GM18951 (cell line): ENCODE data around the gene KATNA1.
A peak's percentile ranks its signal among the peaks of the same experiment; 100 is the strongest.
"Not testable (repeated sequence)": the region's sequence is repeated elsewhere in the genome, so short reads cannot be mapped to it uniquely, and the experiment has no call there.

Source experiments
- POLR2A ChIP-seq: IDR thresholded peaks from 4 replicates; pipeline ENCODE4 v1.6.1; 2011; ENCODE audit warnings: mild to moderate bottlenecking; ENCODE audit not compliant: insufficient read length, insufficient read depth; ENCODE audit errors: extremely low read depth
- in situ Hi-C: fragments of 300-500 bp; cut with MboI; formaldehyde crosslinking; loops from one replicate; pipeline ENCODE4 v1.12.0; 2022; ENCODE audit warnings: low sequenced_read_pairs, mixed read lengths, inconsistent platforms; ENCODE audit not compliant: unreplicated experiment

Gene KATNA1

DNA sequence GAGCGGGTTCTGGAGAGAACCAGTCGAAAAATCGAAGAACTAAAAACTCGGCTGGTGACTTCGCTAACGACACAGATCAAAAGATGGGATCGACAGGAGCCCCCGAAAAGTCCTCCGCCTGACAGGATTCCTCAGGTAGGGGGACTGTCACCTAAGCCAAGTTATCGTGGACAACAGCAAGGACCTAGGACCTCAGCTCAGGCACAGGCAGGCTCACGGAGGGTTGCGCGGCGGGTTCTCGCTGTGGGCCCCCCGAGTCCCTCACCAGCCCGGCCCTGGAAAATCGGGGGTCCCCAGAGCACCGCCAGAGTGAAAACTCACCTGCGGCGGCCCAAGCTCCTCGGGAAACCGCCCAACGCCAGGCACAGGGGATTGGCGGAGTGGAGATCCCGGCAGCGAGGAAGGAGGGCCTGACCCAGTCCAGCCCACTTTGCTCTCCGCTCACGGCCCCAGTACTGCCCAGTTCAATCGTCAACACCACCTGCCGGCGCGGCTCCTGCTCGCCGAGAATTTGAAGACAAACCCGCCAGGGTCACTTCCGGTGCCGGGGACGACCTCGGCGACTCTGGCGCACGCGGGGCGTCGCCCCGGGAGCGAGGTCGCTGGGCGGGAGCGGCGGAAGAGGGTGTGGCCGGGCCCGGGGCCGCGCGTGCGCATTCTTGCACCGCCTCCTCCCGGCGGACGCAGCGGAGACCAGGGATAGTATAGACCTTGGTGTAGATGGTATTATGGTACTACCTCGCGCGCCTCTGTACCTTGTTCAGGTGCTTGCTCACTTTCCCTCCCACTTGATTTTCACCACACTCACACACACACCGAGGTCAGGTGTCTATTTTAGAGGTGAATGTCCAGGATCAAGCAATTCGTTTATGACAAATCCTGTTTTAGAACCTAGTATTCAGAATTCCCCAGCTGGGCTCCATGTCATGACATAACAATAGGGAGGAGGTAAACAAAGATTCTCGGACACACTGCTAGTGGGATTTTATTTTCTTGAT, at the start of gene KATNA1:
TSS of gene KATNA1 (minus strand) at position 567 of the 998 bp plus-strand sequence. CDS start 10,167 bp downstream, outside the sequence.
- in situ Hi-C loops: no loop called here
- TF ChIP-seq POLR2A: peak; percentile 90

DNA sequence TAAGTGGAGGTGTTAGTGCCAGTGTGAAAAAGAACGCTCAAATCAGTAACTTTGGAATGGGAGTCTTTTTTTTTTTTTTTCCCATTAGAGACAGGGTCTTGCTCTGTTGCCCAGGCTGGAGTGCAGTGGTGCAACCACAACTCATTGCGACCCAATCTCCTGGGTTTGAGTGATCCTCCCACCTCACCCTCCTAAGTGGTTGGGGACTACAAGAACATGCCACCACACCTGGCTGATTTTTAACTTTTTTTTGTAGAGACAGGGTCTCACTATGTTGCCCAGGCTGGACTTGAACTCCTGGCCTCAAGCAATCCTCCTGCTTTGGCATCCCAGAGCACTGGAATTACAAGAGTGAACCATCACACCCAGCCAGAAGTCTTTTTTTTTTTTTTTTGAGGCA, 49.7 kb upstream of the KATNA1 start:
- in situ Hi-C loops: no loop called here
- no peak for TF ChIP-seq POLR2A

DNA sequence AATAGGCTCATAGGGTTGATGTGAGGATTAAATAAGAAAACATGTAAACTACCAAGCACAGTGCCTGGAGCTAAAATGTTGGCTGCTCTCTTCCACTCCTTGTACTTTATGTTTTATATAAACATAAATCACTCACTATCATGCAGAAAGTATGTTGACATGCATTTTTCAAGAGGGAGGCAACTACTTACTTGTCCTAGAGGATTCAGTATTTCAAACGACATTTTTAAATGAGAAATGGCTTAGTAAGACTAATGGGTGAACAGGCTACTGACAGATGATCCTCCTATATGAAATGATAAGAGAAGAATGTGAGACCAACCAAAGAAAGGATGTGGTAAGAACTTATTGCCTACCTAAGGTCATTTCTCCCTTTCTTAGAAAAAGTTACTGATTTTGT, 48.4 kb upstream of the KATNA1 start:
- in situ Hi-C loops: no loop called here
- no peak for TF ChIP-seq POLR2A

DNA sequence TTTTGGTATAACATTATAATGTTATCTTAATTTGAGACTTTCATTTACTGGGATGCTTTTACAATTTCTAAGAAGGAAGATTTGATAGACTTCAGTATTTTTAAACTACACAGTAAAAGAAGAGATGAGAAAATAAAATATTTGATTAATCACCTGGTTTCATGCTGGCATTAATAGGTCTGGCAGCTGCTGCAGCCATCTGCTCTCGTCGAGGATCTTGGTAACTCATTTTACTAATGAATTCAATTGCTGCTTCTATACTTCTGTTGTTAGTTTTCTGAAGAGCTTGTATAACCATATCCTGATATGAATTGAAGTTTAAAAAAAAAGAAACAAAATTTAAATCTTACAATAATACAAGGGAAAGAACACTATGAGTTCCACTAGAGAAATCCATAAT, 46.4 kb upstream of the KATNA1 start:
- no peak for TF ChIP-seq POLR2A
- in situ Hi-C loops: no loop called here

DNA sequence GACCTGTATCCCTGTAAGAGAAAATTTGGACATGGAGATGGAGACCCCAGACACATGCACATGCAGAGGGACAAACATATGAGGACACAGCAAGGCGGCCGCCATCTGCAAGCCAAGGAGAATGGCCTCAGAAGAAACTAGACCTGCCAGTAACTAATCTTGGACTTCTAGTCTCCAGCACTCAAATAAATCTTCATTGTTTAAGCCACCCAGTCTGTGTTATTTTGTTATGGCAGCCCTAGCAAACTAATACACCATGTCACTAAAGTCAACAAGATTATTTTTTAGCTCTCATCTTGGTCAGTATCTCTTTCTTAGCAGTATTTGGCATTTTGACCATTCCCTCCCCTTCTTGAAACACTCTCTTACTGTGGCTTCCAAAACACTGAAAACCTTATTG, 42.7 kb upstream of the KATNA1 start:
- in situ Hi-C loops: no loop called here
- TF ChIP-seq POLR2A: no peak

DNA sequence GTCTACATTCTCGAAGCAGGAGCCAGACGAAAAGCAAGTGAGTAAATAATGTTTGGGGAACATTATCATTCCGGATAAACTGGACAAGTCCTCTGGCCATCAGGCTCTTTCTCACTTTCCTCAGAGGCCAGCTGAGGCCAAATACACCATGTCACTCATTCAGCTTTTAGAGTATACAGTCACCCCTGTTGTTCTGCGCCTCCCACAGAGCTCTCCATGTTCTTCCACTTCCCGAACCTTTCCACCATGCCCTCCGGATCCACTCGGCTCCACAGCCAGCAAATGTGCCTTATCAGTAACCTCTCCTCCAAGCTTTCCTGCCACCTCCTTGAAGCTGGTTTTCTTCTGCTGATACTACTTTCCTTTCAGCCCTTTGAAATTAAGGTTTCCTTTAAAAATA, 37.7 kb upstream of the KATNA1 start:
- in situ Hi-C loops: no loop called here
- no peak for TF ChIP-seq POLR2A

DNA sequence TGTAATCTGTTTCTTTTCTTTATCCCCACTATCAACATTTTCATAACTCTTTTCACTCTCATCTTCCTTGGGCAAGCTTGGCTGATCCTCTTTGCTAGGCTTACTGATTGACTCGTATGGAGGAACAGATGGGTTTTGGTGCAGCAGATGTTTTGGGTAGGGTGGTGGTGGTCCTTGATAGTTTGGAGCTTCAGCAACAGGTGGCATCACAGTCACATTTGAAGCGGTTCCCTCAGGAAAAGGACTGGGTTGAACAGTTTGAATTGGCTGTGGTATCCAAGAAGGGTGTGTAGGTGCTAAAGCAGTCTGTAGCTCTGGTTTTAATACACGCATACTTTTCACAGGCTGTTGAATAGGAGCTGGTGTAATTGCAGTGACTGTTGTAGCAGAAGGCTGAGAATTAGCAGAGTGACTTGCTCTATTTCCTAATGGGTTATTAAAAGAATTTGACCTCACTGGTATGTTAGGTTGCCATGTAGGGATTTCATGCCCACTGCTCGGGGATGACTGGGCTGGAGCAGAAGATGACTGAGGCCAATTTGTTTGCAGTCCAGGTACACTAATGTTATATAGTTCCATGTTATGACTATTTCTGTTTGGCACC, 34.8 kb upstream of the KATNA1 start:
- TF ChIP-seq POLR2A: no peak
- in situ Hi-C loops: no loop called here

DNA sequence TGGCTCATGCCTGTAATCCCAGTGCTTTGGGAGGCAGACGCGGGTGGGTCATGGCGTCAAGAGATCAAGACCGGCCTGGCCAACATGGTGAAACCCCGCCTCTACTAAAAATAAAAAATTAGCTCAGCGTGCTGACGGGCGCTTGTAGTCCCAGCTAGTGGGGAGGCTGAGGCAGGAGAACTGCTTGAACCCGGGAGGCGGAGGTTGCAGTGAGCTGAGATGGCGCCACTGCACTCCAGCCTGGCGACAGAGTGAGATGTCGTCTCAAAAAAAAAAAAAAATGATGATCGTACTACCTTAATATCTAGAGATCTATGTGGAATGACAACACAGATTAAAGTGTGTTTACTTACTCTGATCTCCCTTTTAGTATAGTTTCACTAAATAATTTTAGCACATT, 33.3 kb upstream of the KATNA1 start:
- in situ Hi-C loops: not testable (repeated sequence)

DNA sequence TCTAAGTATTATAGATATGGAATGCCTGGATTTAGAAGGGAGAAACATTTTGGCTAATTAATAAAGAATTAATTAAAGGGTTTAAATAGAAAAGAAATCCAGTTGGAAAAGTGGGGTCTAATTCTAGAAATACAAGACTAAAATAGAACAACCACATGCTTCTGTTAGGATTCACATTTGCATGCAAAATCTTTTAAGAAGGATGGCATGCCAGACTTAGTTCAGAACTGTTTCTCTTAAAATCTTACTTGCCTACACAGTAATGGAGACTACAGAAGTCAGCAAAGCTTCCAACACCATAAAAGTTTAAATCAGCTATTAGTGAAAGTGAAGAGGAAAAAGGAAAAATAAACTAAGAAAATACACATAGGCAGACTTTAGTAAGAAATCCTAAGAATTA, 32.7 kb upstream of the KATNA1 start:
- no peak for TF ChIP-seq POLR2A
- in situ Hi-C loops: no loop called here

DNA sequence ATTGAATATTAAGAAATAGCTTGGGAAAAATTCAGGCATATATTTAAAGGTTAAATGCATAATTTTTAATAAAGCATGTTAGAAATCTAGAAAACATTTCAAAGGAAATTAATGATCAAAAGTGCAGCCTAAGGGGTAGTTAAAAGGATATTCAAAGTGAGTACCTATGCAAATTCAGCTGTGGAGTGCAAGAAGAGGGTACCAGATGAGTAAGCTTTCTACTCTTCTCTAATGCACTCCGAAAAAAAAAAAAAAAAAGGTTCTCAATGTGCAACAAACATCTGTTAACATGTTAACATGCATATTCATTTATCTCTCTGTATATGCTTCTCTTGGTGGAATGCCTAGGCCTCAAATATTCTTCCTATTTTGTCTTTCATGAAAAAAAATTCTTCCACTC, 32.0 kb upstream of the KATNA1 start:
- in situ Hi-C loops: no loop called here
- TF ChIP-seq POLR2A: no peak

DNA sequence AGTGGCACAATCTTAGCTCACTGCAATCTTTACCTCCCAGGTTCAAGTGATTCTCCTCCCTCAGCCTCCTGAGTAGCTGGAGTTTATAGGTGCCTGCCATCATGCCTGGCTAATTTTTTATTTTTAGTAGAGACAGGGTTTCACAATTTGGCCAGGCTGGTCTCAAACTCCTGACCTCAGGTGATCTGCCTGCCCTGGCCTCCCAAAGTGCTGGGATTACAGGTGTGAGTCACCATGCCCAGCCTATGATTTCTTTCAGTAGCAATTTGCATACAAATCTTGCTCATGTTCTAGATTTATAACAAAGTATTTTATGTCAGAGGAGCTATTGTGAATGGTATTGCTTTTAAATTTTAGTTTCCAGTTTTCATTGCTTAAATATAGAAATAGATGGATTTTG, 23.8 kb upstream of the KATNA1 start:
- in situ Hi-C loops: not testable (repeated sequence)

DNA sequence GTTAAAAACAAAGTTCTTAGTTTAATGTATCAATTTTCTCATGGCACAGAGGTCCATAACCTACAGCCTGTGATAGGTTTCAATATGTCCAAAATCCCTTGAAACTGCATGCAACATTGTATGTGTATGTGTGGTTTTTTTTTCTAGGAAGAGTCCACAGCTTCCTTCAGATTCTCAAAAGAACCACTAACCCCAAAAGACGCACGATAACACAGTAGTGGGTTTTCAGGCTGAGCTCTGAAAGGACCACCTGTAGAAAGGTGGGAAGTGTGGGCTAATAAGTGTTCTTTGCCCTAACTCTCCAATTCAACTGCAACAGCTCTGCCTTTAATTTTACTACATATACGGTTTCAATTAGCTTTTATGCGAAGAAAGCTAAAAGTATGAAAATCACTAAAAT, 11.5 kb upstream of the KATNA1 start:
- no peak for TF ChIP-seq POLR2A
- in situ Hi-C loops: no loop called here

DNA sequence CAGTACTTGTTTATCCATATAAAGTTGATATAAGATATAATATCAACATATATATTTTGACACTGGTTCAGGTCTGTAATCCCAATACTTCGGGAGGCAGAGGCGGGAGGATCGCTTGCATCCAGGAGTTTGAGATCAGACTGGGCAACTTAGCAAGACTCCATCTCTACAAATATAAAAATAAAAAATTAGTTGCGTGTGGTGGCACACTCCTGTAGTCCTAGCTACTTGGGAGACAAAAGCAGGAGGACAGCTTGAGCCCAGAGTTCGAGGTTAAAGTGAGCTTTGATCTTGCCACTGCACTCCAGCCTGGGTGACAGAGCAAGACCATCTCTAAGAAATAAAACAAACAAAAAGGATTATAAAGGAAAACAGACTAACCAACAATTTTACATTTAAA, 8.9 kb upstream of the KATNA1 start:
- no peak for TF ChIP-seq POLR2A
- in situ Hi-C loops: no loop called here

DNA sequence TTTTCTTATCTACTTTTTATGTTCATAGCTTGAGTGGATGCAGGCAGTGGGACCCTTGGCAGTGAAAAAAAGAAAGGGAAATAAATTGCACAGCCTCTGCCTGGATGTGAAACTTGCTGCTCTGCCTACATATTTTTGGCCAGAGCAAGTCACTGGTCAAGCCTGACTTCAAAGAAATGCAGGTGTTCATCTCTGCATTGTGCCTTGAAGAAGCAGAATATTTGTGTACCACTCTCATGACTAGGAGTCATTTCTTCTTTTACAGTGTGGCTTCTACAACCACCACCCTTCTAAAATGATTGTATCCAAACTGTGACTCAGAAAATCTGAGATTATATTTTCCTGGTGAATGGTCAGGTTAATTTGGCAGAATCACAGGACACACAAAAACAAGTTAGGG, 2.5 kb upstream of the KATNA1 start:
- TF ChIP-seq POLR2A: no peak
- in situ Hi-C loops: no loop called here
